ENCODE results near the gene ME1.

Gene ME1

DNA sequence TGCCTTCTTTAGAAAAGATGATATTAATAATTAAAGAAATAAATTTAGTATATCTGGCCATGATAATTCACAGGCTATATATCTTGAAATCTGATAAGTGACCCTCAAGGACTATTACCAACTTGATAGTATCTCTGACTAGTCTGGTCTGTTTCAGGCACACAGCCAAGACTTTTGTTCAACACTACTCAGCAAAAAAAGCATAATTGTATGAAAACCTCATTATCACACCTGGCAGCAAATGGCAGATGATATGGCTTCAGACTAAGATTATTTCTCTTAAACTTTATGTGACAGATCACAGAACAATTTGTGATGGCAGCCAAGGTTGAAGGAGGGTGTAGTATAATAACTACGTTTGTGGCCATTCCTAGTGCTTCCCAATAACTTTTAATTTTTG lies 123.0 kb downstream of the ME1 start:
- H3K4me1 ChIP-seq (ENCODE audit: control insufficient read depth, insufficient read depth, low read length), result no peaks in the 10 kb centered on the region
- CTCF ChIA-PET, result interaction anchor here (0.7 to 1.1 kb wide), 2 partner anchors 86 to 285 kb away, joined by 4 read pairs; no protein-coding TSS in a partner anchor
- no peak overlapping the region for H3K27ac ChIP-seq (ENCODE audit: extremely low read depth, low read depth, low read length)
- H3K4me3 ChIP-seq (ENCODE audit: low read depth, low read length), result no peak overlapping the region
- no peaks in the 10 kb centered on the region for H3K9me3 ChIP-seq (ENCODE audit: control insufficient read depth, insufficient read depth, low read depth, low read length)
- POLR2A ChIA-PET, result no interaction called here
- H3K36me3 ChIP-seq (ENCODE audit: control insufficient read depth in 2 of 2, insufficient read depth in 1 of 2, low read length in 2 of 2), result peaks cover 0 to 3% of the 10 kb centered on the region in 2 experiments; a peak in 2 of 3 replicates
- no peak for TF ChIP-seq ZNF473 (tag by site-specific recombination; IDR thresholded peaks at IDR 0.05)
- TF ChIP-seq ZNF510 (tag by site-specific recombination; IDR thresholded peaks at IDR 0.05; ENCODE audit: insufficient replicate concordance), result no peak
- no peak for TF ChIP-seq ZNF701 (tag by site-specific recombination; IDR thresholded peaks at IDR 0.05)
- TF ChIP-seq TRIM28 (IDR thresholded peaks at IDR 0.05; ENCODE audit: borderline replicate concordance, low read length), result no peak
- no peak for TF ChIP-seq ZNF48 (tag by site-specific recombination; IDR thresholded peaks at IDR 0.05)
- TF ChIP-seq ZNF785 (tag by site-specific recombination; IDR thresholded peaks at IDR 0.05), result no peak
- TF ChIP-seq ZBTB21 (tag by site-specific recombination; IDR thresholded peaks at IDR 0.05), result no peak
- TF ChIP-seq ZNF426 (tag by site-specific recombination; IDR thresholded peaks at IDR 0.05), result no peak
- no peak for TF ChIP-seq KLF1 (tag by site-specific recombination; IDR thresholded peaks at IDR 0.05)
- TF ChIP-seq, protein P1, sequence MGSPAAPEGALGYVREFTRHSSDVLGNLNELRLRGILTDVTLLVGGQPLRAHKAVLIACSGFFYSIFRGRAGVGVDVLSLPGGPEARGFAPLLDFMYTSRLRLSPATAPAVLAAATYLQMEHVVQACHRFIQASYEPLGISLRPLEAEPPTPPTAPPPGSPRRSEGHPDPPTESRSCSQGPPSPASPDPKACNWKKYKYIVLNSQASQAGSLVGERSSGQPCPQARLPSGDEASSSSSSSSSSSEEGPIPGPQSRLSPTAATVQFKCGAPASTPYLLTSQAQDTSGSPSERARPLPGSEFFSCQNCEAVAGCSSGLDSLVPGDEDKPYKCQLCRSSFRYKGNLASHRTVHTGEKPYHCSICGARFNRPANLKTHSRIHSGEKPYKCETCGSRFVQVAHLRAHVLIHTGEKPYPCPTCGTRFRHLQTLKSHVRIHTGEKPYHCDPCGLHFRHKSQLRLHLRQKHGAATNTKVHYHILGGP (tag by site-specific recombination; IDR thresholded peaks at IDR 0.05), result no peak

DNA sequence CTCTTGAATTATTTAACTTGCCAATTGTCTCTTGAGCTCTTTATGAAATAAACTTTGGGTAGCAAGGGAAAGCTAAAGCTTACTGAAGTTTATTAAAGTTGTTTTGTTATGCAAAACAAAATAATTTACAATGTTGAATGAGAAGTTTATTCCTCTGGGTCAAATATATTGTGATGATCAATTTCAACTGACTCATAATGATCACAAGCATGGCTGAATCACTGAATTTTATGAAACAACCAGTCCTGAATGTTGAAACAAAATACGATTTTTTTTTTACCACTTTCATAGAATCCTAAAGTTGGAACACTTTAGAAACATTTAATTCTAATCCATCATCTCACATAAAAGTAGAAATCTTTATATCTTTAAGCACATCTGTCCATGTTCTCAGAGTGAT lies 127.4 kb downstream of the ME1 start:
- ChIA-PET CTCF (interaction anchor here (0.6 to 0.7 kb wide), 3 partner anchors 54 to 552 kb away, joined by 3 read pairs; no protein-coding TSS in a partner anchor), POLR2A (no interaction called here)
- TF ChIP-seq ZNF394 (tag by site-specific recombination; IDR thresholded peaks at IDR 0.05; ENCODE audit: borderline replicate concordance), result no peak
- TF ChIP-seq, protein P2, sequence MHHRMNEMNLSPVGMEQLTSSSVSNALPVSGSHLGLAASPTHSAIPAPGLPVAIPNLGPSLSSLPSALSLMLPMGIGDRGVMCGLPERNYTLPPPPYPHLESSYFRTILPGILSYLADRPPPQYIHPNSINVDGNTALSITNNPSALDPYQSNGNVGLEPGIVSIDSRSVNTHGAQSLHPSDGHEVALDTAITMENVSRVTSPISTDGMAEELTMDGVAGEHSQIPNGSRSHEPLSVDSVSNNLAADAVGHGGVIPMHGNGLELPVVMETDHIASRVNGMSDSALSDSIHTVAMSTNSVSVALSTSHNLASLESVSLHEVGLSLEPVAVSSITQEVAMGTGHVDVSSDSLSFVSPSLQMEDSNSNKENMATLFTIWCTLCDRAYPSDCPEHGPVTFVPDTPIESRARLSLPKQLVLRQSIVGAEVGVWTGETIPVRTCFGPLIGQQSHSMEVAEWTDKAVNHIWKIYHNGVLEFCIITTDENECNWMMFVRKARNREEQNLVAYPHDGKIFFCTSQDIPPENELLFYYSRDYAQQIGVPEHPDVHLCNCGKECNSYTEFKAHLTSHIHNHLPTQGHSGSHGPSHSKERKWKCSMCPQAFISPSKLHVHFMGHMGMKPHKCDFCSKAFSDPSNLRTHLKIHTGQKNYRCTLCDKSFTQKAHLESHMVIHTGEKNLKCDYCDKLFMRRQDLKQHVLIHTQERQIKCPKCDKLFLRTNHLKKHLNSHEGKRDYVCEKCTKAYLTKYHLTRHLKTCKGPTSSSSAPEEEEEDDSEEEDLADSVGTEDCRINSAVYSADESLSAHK (tag by site-specific recombination; IDR thresholded peaks at IDR 0.05), result no peak
- no peak for TF ChIP-seq ZNF529 (tag by site-specific recombination; IDR thresholded peaks at IDR 0.05; ENCODE audit: insufficient replicate concordance)
- TF ChIP-seq ZBTB48 (tag by site-specific recombination; IDR thresholded peaks at IDR 0.05), result no peak
- Histone ChIP-seq H3K4me3 (ENCODE audit: low read depth, low read length) (no peak overlapping the region), H3K36me3 (ENCODE audit: control insufficient read depth in 2 of 2, insufficient read depth in 1 of 2, low read length in 2 of 2) (peaks cover 0 to 4% of the 10 kb centered on the region in 2 experiments; a peak in 1 of 3 replicates), H3K4me1 (ENCODE audit: control insufficient read depth, insufficient read depth, low read length) (no peaks in the 10 kb centered on the region), H3K27ac (ENCODE audit: extremely low read depth, low read depth, low read length) (no peak overlapping the region), H3K9me3 (ENCODE audit: control insufficient read depth, insufficient read depth, low read depth, low read length) (no peaks in the 10 kb centered on the region)

DNA sequence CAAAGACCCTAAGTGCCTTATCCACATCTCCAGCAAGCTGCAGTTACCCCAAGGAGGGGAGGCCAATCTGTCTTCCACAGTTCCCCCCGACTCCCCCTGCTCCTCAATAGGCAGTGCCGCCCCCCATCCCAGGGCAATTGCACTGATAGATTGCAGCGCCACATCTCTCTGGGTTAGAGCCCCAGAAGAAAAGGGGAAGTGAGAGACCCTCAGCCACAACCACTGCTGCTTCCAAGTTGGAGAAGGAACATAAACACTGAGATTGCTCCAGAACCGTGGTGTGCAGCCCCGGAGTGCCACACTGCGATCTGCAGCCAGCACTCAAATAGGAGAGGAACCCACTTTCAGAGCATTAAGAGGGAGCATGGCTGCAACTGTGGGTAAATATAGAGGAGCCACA lies 136.2 kb downstream of the ME1 start:
- no peaks in the 10 kb centered on the region for H3K9me3 ChIP-seq (ENCODE audit: control insufficient read depth, insufficient read depth, low read depth, low read length)
- ChIA-PET POLR2A (no interaction called here), CTCF (interaction anchor here (0.6 kb wide), 1 partner anchor 49 kb away, joined by 3 read pairs; no protein-coding TSS in a partner anchor)
- TF ChIP-seq ZNF2 (tag by site-specific recombination; IDR thresholded peaks at IDR 0.05) (no peak), ZIC2 (tag by site-specific recombination; IDR thresholded peaks at IDR 0.05) (no peak), ZFP69B (tag by site-specific recombination; IDR thresholded peaks at IDR 0.05) (no peak)
- no peaks in the 10 kb centered on the region for H3K4me1 ChIP-seq (ENCODE audit: control insufficient read depth, insufficient read depth, low read length)
- H3K4me3 ChIP-seq (ENCODE audit: low read depth, low read length), result no peak overlapping the region
- no peak overlapping the region for H3K27ac ChIP-seq (ENCODE audit: extremely low read depth, low read depth, low read length)
- H3K36me3 ChIP-seq (ENCODE audit: control insufficient read depth in 2 of 2, insufficient read depth in 1 of 2, low read length in 2 of 2), result peaks cover 0 to 4% of the 10 kb centered on the region in 2 experiments; a peak in 1 of 3 replicates
